SK-N-SH treated with all-trans-retinoic acid at 6 μM for 48 hours (cell line): ENCODE results near the gene ICAM5.

ENCODE experiments used
- ISL1 ChIP-seq: fragments of 250-450 bp; sonication (Bioruptor Pico); IDR thresholded peaks from 2 replicates; pipeline ENCODE4 v2.1.2; 2022; ENCODE audit warnings: mild to moderate bottlenecking, moderate library complexity
- PATZ1 ChIP-seq: fragments of 250-450 bp; sonication (Bioruptor Pico); IDR thresholded peaks from 2 replicates; pipeline ENCODE4 v1.8.0; 2020; ENCODE audit warnings: mild to moderate bottlenecking, moderate library complexity, borderline replicate concordance
- PPARA ChIP-seq: fragments of 250-450 bp; sonication (Bioruptor Pico); IDR thresholded peaks from 2 replicates; pipeline ENCODE4 v1.5.0; 2020; ENCODE audit warnings: mild to moderate bottlenecking, borderline replicate concordance
- ZC3H10 ChIP-seq: fragments of 250-450 bp; sonication (Bioruptor Pico); IDR thresholded peaks from 2 replicates; pipeline ENCODE4 v1.5.1; 2021; ENCODE audit warnings: mild to moderate bottlenecking, moderate library complexity

GRCh38 chr19:10262771-10263170, 27.0 kb upstream of the ICAM5 start:
- TF ChIP-seq ISL1 (CRISPR knock-in tag) (no peak), PATZ1 (CRISPR knock-in tag) (no peak), PPARA (CRISPR knock-in tag) (no peak), ZC3H10 (CRISPR knock-in tag) (no peak)
